Colonic mucosa (tissue), 4 donors: ENCODE results near the gene S100A1. TPM values are rescaled to one million over a fixed set of nuclear protein-coding genes. Genes with fewer than 3 reads are reported as not detected.
"Not testable (repeated sequence)": the region's sequence is repeated elsewhere in the genome, so short reads cannot be mapped to it uniquely, and the experiment has no call there.

Source experiments
- DNase-seq: peaks from one replicate; pipeline ENCODE4 v3.0.0-alpha.2; 2020
- H3K27ac ChIP-seq: fragments of 200-600 bp; one replicate; pipeline ENCODE4 v1.8.0; 2021
- H3K27me3 ChIP-seq: fragments of 200-600 bp; one replicate; pipeline ENCODE4 v1.8.0; 2021
- H3K36me3 ChIP-seq: fragments of 200-600 bp; one replicate; pipeline ENCODE4 v1.8.0; 2021
- H3K4me1 ChIP-seq: fragments of 200-600 bp; one replicate; pipeline ENCODE4 v1.8.0; 2021; ENCODE audit warnings: mild to moderate bottlenecking
- H3K4me3 ChIP-seq: fragments of 200-600 bp; one replicate; pipeline ENCODE4 v1.8.0; 2021
- H3K9ac ChIP-seq, 2 donors: one replicate each; pipeline ENCODE4 v1.7.0; 2013; ENCODE audit warnings: control low read depth in 2 of 2, low read depth in 2 of 2, low read length in 2 of 2
- H3K9me3 ChIP-seq: fragments of 200-600 bp; one replicate; pipeline ENCODE4 v1.8.0; 2021
- intact Hi-C: fragments of 100-400 bp; cut with DNase I; formaldehyde crosslinking; loops from one replicate; pipeline ENCODE4 v1.14.1; 2022
- total RNA-seq, 2 donors: library from RNA; stranded (reverse); fragmentation: NEBNext Ultra II Directional in 1 of 2; extraction: Animal tissue kit (Norgen Biotek cat#: 25700) in 1 of 2; gene quantifications; one replicate each; pipeline ENCODE4 v1.2.1, GENCODE V29; 2021
- TF ChIP-seq, protein P1 (sequence below): fragments of 200-600 bp; IDR thresholded peaks from one replicate; pipeline ENCODE4 v1.8.0; 2022; ENCODE audit warnings: antibody characterized with exemption, mild to moderate bottlenecking
- donor health status: healthy.
- donor health status: DM: no; HTN: no; CAD: no.
- donor health status: DM: no; HTN: no; CAD: no.

The S100A1 gene
- total RNA-seq, 2 donors from 2014 or later, result 0.69 to 1.5 TPM

DNA sequence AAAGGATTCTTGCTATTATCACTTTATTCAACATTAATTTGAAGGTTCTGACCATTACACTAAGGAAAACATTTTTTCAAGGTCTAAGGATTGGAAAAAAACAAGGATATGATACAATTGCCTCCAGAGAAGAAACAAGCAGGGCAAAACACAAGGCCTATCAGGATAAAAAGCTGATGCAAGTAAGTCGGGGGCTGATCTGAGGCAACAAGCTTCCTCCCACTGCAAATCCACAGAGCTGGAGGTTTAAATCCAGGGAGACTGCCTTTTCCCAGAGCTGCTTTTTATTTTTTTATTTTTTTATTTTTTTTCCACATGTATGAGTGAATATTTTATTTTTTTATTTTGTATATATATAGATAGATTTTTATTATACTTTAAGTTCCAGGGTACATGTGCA lies 43.2 kb upstream of the S100A1 start:
- no peak overlapping the region for H3K9ac ChIP-seq
- TF ChIP-seq, protein P1, sequence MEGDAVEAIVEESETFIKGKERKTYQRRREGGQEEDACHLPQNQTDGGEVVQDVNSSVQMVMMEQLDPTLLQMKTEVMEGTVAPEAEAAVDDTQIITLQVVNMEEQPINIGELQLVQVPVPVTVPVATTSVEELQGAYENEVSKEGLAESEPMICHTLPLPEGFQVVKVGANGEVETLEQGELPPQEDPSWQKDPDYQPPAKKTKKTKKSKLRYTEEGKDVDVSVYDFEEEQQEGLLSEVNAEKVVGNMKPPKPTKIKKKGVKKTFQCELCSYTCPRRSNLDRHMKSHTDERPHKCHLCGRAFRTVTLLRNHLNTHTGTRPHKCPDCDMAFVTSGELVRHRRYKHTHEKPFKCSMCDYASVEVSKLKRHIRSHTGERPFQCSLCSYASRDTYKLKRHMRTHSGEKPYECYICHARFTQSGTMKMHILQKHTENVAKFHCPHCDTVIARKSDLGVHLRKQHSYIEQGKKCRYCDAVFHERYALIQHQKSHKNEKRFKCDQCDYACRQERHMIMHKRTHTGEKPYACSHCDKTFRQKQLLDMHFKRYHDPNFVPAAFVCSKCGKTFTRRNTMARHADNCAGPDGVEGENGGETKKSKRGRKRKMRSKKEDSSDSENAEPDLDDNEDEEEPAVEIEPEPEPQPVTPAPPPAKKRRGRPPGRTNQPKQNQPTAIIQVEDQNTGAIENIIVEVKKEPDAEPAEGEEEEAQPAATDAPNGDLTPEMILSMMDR, result no peak

DNA sequence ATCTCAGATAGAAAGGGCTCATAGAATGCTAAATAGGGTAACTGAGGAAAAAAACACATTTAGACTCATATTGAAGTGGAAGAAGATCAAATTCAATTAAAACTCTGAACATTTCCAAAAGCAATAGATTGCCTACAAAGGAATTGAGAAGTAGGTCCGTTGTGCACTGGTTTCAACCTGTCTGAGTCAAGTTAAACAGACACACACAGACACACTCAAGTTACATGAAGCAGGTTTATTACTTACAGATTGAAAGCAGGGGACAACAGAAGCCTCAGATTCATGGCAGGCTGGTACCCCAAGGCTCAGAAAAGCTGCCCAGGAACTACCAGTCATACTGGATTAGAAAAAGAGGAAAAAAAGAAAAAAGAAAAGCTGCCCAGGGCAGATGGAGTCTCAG lies 41.9 kb upstream of the S100A1 start:
- Histone ChIP-seq H3K27ac (no peak overlapping the region), H3K9me3 (no peaks in the 10 kb centered on the region), H3K36me3 (no peaks in the 10 kb centered on the region), H3K9ac (no peak overlapping the region), H3K27me3 (no peaks in the 10 kb centered on the region), H3K4me3 (no peak overlapping the region), H3K4me1 (no peaks in the 10 kb centered on the region)
- TF ChIP-seq, protein P1, result no peak
- intact Hi-C loops, result no loop called here
- DNase-seq, result no peak

More for the DNA sequence above, 43.2 kb upstream of the S100A1 start:
- Histone ChIP-seq H3K4me3 (no peak overlapping the region), H3K36me3 (no peaks in the 10 kb centered on the region), H3K9me3 (no peaks in the 10 kb centered on the region), H3K4me1 (no peaks in the 10 kb centered on the region), H3K27me3 (no peaks in the 10 kb centered on the region), H3K27ac (no peak overlapping the region)
- intact Hi-C loops, result no loop called here
- no peak for DNase-seq

DNA sequence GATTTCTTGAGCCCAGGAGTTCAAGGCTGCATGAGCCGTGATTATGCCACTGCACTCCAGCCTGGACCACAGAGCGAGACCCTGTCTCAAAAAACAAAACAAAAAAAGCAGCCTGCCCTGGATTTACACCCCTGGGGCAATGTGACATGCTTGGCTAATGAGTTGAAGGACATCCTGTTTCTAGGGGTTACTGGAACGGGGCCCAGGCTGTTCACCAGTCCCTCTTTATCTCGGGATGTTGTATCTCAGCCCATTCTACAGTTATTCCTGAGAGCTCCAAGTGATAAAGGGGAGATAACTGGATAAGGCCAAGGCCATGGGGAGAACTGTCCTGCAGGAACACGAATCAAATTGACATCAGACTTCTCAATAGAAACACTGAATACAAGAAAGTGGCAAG lies 40.9 kb upstream of the S100A1 start:
- intact Hi-C loops, result no loop called here
- H3K27ac ChIP-seq, result no peak overlapping the region
- TF ChIP-seq, protein P1, result no peak
- no peak for DNase-seq
- no peak overlapping the region for H3K9ac ChIP-seq
- no peaks in the 10 kb centered on the region for H3K9me3 ChIP-seq
- no peaks in the 10 kb centered on the region for H3K27me3 ChIP-seq
- H3K4me3 ChIP-seq, result no peak overlapping the region
- H3K36me3 ChIP-seq, result no peaks in the 10 kb centered on the region
- H3K4me1 ChIP-seq, result no peaks in the 10 kb centered on the region

DNA sequence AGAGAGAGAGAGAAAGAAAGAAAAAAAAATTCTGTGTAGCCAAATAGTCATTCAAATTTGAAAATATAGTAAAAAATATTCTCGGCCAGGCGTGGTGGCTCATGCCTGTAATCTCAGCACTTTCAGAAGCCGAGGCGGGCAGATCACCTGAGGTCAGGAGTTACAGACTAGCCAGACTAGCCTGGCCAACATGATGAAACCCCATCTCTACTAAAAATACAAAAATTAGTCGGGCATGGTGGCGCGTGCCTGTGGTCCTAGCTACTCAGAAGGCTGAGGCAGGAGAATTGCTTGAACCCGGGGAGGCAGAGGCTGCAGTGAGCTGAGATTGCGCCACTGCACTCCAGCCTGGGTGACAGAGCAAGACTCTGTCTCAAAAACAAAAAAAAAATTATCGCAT lies 40.2 kb upstream of the S100A1 start:
- H3K36me3 ChIP-seq, H3K27ac ChIP-seq, H3K4me3 ChIP-seq, H3K9me3 ChIP-seq, H3K9ac ChIP-seq, H3K4me1 ChIP-seq, H3K27me3 ChIP-seq, DNase-seq, intact Hi-C loops: not testable (repeated sequence)

DNA sequence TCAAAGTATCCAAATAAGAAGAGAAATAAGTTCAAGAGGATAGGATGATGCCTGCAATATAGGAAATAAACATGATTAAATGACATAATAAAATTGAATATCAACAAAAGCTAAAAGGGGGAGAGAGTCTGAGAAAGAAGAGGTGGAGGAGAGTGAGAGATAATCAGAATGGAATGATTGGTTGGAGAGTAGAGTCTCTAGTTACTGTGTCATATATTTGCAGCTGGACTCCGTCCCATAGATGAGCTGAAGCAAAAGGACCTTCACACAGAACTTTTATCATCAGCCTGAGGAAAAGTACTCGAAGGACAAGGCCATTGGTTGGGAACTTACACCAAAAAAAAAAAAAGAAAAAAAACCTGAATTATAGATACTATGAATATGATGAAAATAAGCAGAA lies 39.8 kb upstream of the S100A1 start:
- Histone ChIP-seq H3K9me3 (no peaks in the 10 kb centered on the region), H3K9ac (no peak overlapping the region), H3K27me3 (no peaks in the 10 kb centered on the region), H3K4me3 (no peak overlapping the region), H3K27ac (no peak overlapping the region), H3K36me3 (no peaks in the 10 kb centered on the region), H3K4me1 (no peaks in the 10 kb centered on the region)
- intact Hi-C loops, result no loop called here
- TF ChIP-seq, protein P1, result no peak
- no peak for DNase-seq

- intact Hi-C loops, result no loop called here
- H3K27ac ChIP-seq, result no peak overlapping the region
- no peaks in the 10 kb centered on the region for H3K27me3 ChIP-seq
- TF ChIP-seq, protein P1, result no peak
- H3K9me3 ChIP-seq, result no peaks in the 10 kb centered on the region
- H3K9ac ChIP-seq, result no peak overlapping the region
- no peaks in the 10 kb centered on the region for H3K36me3 ChIP-seq
- H3K4me1 ChIP-seq, result no peaks in the 10 kb centered on the region
- no peak overlapping the region for H3K4me3 ChIP-seq
- DNase-seq, result no peak
These were observed 35.5 kb upstream of the S100A1 start for GRCh38 chr1:153592748-153593147.
